Esophagus muscularis mucosa (tissue), 4 donors: ENCODE data around the gene MMP17. TPM values are rescaled to one million over a fixed set of nuclear protein-coding genes. Genes with fewer than 3 reads are reported as not detected.
"Not testable (repeated sequence)": the region's sequence is repeated elsewhere in the genome, so short reads cannot be mapped to it uniquely, and the experiment has no call there.

Source experiments
- DNase-seq: peaks from one replicate; pipeline ENCODE4 v3.0.0-alpha.2; 2017; ENCODE audit errors: extremely low spot score
- H3K27ac ChIP-seq, 4 donors: fragments of 200-600 bp; sonication (generic); replicated peaks in 1 of 4; 1 replicate in 3 of 4; 2 replicates in 1 of 4; pipeline ENCODE4 v1.5.1; 2016 to 2019; ENCODE audit warnings: mild to moderate bottlenecking in 1 of 4
- H3K27me3 ChIP-seq, 4 donors: fragments of 200-600 bp; sonication (generic); one replicate each; pipeline versions ENCODE4 v1.5.1 to v1.6.0; 2016 to 2019
- H3K36me3 ChIP-seq, 4 donors: fragments of 200-600 bp; sonication (generic); one replicate each; pipeline ENCODE4 v1.5.1; 2016 to 2019
- H3K4me1 ChIP-seq, 4 donors: fragments of 200-600 bp; sonication (generic); one replicate each; pipeline ENCODE4 v1.5.1; 2016 to 2019
- H3K4me3 ChIP-seq, 4 donors: fragments of 200-600 bp; sonication (generic); 1 replicate in 2 of 4; 2 replicates in 2 of 4; pipeline ENCODE4 v1.5.1; 2016 to 2019; ENCODE audit warnings: mild to moderate bottlenecking in 4 of 4, moderate library complexity in 1 of 4
- H3K9me3 ChIP-seq, 4 donors: fragments of 200-600 bp; sonication (generic); 1 replicate in 3 of 4; 2 replicates in 1 of 4; pipeline ENCODE4 v1.5.1; 2016 to 2019
- CTCF ChIP-seq, 3 experiments: fragments of 200-600 bp in 2 of 3; fragments of 450-650 bp in 1 of 3; sonication (generic) in 2 of 3; IDR thresholded peaks; one replicate each; pipeline ENCODE4 v1.5.1; 2017 to 2019; ENCODE audit warnings: antibody characterized with exemption in 3 of 3, mild to moderate bottlenecking in 2 of 3, moderate library complexity in 1 of 3
- EP300 ChIP-seq: sonication (generic); formaldehyde crosslinking; IDR thresholded peaks from one replicate; pipeline ENCODE4 v1.6.1; 2017; ENCODE audit warnings: antibody characterized with exemption
- POLR2A ChIP-seq: fragments of 450-650 bp; IDR thresholded peaks from one replicate; pipeline ENCODE4 v1.6.1; 2017; ENCODE audit warnings: antibody characterized with exemption, moderate library complexity, mild to moderate bottlenecking, low read depth
- POLR2AphosphoS5 ChIP-seq, 2 donors: sonication (generic); formaldehyde crosslinking; IDR thresholded peaks; one replicate each; pipeline ENCODE4 v1.6.1; 2017; ENCODE audit warnings: antibody characterized with exemption in 2 of 2
- WGBS: methylation state at CpG from one replicate; pipeline ENCODE4 v1.1.5; 2018; 5-methylcytosine and 5-hydroxymethylcytosine counted together
- intact Hi-C: fragments of 100-400 bp; cut with DNase I; formaldehyde crosslinking; loops from one replicate; pipeline ENCODE4 v1.15.1; 2023
- total RNA-seq, 4 donors: library from RNA; depleted of rRNA; stranded (reverse); fragments of >200 nt; gene quantifications; one replicate each; pipeline versions ENCODE4 v1.1.0 to v1.2.1, GENCODE V29; 2016

MMP17 gene
- total RNA-seq, 4 donors from 2014 or later, result 2.5 to 5.8 (median 5.1) TPM

DNA sequence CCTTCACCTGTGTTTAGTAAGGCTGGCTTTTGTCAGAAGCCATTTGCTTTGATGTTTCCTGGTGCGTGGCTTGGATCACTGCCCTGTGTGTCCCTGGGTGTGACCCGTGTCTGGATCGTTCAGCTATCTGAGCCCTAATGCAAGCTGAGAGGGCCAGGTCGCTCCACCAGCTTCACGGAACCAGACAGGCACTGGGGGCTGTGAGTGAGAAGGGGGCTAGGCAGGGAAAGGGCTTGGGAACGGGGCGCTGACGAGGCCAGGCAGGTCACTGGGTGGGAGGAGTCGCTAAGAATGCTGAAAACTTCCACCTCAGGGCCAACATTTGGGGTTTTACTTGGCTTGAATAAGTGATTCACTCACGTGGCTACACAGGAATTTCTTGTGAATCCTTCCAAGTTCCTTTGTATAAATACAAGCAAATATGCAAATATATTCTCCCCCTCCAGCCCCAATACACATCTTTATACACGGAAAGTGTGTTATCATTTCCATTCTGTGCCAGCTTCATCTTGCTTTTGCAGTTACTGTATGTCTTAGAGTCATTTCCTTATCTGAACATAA is 24.2 kb upstream of the MMP17 start:
- peaks cover 0 to 11% (median 8%) of the 10 kb centered on the region in 4 donors for H3K4me1 ChIP-seq
- H3K36me3 ChIP-seq, result peaks cover 21 to 38% (median 32%) of the 10 kb centered on the region in 4 donors
- TF ChIP-seq POLR2AphosphoS5 (IDR thresholded peaks at IDR 0.05), result no peak
- 25% methylated on average over 11 of the region's 11 CpGs for WGBS
- H3K27me3 ChIP-seq, result no peaks in the 10 kb centered on the region
- intact Hi-C loops, result no loop called here
- H3K9me3 ChIP-seq, result no peaks in the 10 kb centered on the region
- no peak for DNase-seq
- H3K27ac ChIP-seq, result no peak overlapping the region
- H3K4me3 ChIP-seq, result no peak overlapping the region

- H3K4me1 ChIP-seq, result peaks cover 0 to 11% (median 8%) of the 10 kb centered on the region in 4 donors
- TF ChIP-seq POLR2A (no peak), POLR2AphosphoS5 (IDR thresholded peaks at IDR 0.05) (no peak), CTCF (IDR thresholded peaks at IDR 0.05) (no peak), EP300 (no peak)
- H3K27ac ChIP-seq, result no peak overlapping the region
- H3K27me3 ChIP-seq, result no peaks in the 10 kb centered on the region
- H3K36me3 ChIP-seq, result peaks cover 12 to 24% (median 18%) of the 10 kb centered on the region in 4 donors
- H3K4me3 ChIP-seq, result no peak overlapping the region
- 77% methylated on average over 5 of the region's 5 CpGs for WGBS
- no peak for DNase-seq
- intact Hi-C loops, result no loop called here
- no peaks in the 10 kb centered on the region for H3K9me3 ChIP-seq
Measured at GRCh38 chr12:131805421-131805820, 22.8 kb upstream of the MMP17 start.

- WGBS, result 82% methylated on average over 7 of the region's 7 CpGs
- no peak for TF ChIP-seq POLR2A
- TF ChIP-seq POLR2AphosphoS5 (IDR thresholded peaks at IDR 0.05), result no peak
- no peak for TF ChIP-seq EP300
- no peak for TF ChIP-seq CTCF (IDR thresholded peaks at IDR 0.05)
- no peaks in the 10 kb centered on the region for H3K27me3 ChIP-seq
- no peak overlapping the region for H3K4me3 ChIP-seq
- no peak overlapping the region for H3K27ac ChIP-seq
- intact Hi-C loops, result no loop called here
- H3K9me3 ChIP-seq, result no peaks in the 10 kb centered on the region
- no peak for DNase-seq
- H3K36me3 ChIP-seq, result peaks cover 9 to 14% (median 13%) of the 10 kb centered on the region in 4 donors
- H3K4me1 ChIP-seq, result peaks cover 0 to 11% (median 8%) of the 10 kb centered on the region in 4 donors
Measured at GRCh38 chr12:131806674-131807073, 21.5 kb upstream of the MMP17 start.

- H3K27ac ChIP-seq, result no peak overlapping the region
- 68% methylated on average over 44 of the region's 44 CpGs for WGBS
- no peaks in the 10 kb centered on the region for H3K36me3 ChIP-seq
- peaks cover 0 to 7% (median 6%) of the 10 kb centered on the region in 4 donors for H3K4me1 ChIP-seq
- peak overlapping the region in 2 of 4 donors; percentile 40 to 41 for H3K4me3 ChIP-seq
- intact Hi-C loops, result no loop called here
- no peak for DNase-seq
- no peaks in the 10 kb centered on the region for H3K27me3 ChIP-seq
- peaks cover 0 to 7% (median 0%) of the 10 kb centered on the region in 4 donors for H3K9me3 ChIP-seq
- TF ChIP-seq POLR2A (no peak), POLR2AphosphoS5 (IDR thresholded peaks at IDR 0.05) (no peak), CTCF (IDR thresholded peaks at IDR 0.05) (no peak), EP300 (no peak)
Measured at GRCh38 chr12:131808744-131809371, 19.3 kb upstream of the MMP17 start.

DNA sequence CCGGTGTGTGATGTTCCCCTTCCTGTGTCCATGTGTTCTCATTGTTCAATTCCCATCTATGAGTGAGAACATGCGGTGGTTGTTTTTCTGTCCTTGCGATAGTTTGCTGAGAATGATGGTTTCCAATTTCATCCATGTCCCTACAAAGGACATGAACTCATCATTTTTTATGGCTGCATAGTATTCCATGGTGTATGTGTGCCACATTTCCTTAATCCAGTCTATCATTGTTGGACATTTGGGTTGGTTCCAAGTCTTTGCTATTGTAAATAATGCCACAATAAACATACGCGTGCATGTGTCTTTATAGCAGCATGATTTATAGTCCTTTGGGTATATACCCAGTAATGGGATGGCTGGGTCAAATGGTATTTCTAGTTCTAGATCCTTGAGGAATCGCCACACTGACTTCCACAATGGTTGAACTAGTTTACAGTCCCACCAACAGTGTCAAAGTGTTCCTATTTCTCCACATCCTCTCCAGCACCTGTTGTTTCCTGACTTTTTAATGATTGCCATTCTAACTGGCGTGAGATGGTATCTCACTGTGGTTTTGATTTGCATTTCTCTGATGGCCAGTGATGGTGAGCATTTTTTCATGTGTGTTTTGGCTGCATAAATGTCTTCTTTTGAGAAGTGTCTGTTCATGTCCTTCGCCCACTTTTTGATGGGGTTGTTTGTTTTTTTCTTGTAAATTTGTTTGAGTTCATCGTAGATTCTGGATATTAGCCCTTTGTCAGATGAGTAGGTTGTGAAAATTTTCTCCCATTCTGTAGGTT is 18.5 kb upstream of the MMP17 start:
- intact Hi-C loops, H3K4me3 ChIP-seq, H3K27me3 ChIP-seq, H3K27ac ChIP-seq, H3K36me3 ChIP-seq, H3K9me3 ChIP-seq, H3K4me1 ChIP-seq, DNase-seq: not testable (repeated sequence)
- 95% methylated on average over 8 of the region's 9 CpGs for WGBS
